Left renal pelvis (tissue), 4 donors: Measurements from ENCODE around the gene ADGRV1. TPM values are rescaled to one million over a fixed set of nuclear protein-coding genes. Genes with fewer than 3 reads are reported as not detected.

Source experiments
- DNase-seq, 4 donors: peaks; one replicate each; pipeline ENCODE4 v3.0.0-alpha.2; 2013; ENCODE audit warnings: low read depth in 4 of 4, low spot score in 3 of 4
- polyA plus RNA-seq, 4 donors: library from polyadenylated mRNA; unstranded; fragments of 120-200 nt; gene quantifications; one replicate each; pipeline ENCODE4 v1.2.1, GENCODE V29; 2013; ENCODE audit not compliant: insufficient read length in 4 of 4

Gene ADGRV1
- polyA plus RNA-seq, 4 donors: 1.7 to 12.8 (median 11.5) TPM

DNA sequence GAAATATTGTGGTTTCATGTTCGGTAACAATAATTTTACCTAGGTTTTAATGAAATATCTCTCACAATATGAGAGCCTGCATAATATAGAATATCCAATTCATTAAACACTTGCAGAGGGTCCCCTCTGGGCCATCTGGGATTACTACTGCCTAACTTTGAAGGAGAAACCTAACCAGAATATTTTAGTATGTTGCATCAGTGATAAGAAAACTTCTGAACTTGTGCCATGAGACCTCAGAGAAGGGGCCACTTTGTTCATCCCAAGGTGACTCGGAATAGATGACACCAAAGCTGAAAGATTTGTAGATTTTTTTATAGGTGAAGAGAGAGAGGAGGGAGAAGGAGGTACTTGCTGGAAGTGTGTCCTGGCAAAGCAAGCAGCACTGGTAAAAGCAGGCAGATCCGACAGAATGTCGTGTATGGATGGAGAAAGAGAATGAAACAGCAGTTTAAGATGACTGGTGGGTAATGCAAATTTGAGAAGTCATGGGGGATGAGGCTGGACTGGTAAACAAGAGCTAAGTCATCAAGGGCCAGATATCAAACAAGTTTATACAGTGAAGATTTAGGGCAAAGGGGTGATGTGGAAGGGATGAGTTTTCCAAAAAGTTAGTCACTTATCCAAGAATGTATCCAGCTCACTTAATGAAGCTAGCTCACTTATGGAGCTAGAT lies 372.3 kb downstream of the ADGRV1 start:
- no peak for DNase-seq

- peak in 2 of 4 donors; percentile 60 to 67 for DNase-seq
Observed at GRCh38 chr5:90932052-90932699, 373.6 kb downstream of the ADGRV1 start.

DNA sequence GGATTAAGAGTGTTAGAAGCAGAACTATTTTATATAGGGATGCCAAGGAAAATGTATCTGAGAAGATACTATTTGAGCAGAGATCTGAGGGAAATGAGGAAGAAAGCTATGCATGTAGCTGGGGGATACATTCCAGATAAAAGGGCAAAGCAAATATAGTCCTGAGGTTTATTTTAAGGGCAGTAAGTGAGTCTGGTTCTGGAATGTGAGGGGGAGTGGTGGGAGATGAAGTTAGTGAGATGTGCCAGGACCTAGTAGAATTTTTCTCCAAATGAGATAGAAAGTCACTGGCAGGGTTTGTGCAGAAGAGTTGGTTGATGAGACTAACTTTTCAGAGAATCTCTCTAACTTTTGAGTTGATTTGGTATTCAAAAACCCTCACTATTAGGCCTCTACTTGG lies 374.7 kb downstream of the ADGRV1 start:
- DNase-seq: no peak

DNA sequence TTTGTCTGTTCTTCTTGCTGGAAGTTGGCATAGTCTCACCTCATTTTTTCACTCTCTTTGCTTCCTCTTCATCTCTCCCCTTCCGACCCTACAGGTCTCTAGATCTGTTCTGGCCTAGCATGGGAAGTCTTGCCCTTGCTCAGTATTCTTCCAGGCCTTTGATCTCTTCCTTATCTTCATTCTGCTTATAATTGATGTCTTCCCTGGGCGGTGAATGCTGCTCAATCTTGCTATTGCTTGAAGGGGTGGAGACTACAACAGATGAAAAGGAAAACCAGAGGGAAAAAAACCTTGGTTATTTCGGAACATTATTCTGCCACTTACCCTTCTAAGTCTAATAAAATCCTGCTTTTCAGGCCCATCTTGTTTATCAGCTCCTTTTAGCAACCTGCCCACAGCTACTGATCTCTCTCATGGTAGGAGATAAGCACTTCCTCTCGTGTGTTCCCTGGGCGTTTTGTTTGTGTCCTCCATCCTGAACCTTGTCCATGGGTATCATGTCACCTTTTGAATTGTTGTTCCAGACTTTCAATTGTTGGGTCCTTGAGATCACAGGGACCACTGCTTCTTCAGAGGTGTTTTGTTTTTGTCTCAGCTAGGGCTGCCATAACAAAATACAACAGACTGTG lies 375.6 kb downstream of the ADGRV1 start:
- no peak for DNase-seq

- DNase-seq: no peak
Observed at GRCh38 chr5:90934738-90935137, 376.1 kb downstream of the ADGRV1 start.

GRCh38 chr5:90939211-90939610 lies 380.6 kb downstream of the ADGRV1 start:
- no peak for DNase-seq

DNA sequence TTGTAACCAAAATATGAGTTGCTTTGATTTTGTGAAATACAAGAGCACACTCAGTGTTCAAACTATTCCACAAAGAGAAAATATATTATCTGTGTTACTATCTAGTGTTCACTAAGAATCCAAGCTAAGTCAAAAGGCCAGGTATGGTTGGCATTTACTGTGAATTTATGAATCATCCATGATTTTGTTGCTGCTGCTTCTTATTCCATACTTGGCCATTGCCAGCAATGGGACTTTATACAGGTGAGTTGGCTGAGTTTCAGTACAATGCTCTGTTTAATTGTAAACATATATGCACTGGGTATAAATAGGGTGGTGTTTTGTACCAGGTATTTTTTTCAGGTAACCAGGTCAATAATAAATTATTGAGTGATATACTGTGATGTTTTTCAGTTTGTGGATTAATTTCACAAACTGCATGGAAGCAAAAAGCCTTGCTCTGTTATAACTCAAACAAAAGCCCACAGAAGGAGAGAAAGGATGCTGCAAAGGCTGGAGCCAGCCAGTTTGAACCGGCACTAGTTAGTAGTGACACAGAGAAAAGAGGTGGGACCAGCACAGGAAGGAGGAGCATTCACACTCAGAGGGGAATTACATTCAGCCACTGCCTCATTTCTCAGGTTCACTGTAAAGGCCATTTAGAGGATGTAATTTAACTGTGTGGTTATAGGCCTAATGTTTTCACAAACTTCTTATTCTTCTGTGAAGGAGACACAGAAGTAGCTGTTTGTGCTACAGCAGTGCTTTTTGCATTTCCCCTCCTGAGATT lies 381.8 kb downstream of the ADGRV1 start:
- DNase-seq: peak; percentile 60 to 76 (median 70)

- no peak for DNase-seq
Observed at GRCh38 chr5:90941002-90941720, 382.6 kb downstream of the ADGRV1 start.

GRCh38 chr5:90944116-90944515 lies 385.5 kb downstream of the ADGRV1 start:
- DNase-seq: no peak

DNA sequence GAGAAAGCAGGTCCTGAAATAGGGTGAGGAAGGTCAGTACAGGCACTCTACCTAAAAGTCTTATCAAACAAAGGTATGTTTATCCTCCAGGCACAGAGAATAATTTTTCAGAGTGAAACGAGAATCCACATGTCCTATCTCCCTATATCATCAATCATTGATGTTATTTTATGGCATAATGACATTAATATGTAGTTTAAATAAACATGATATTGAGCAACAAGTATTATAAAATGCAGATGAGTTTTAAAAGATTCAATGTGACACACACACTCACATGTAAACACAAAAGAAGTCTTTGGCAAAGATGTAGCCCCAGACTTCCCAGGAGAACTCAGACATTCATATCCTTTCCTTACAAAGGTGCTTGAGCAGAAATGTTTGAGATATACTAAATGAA lies 389.1 kb downstream of the ADGRV1 start:
- no peak for DNase-seq

DNA sequence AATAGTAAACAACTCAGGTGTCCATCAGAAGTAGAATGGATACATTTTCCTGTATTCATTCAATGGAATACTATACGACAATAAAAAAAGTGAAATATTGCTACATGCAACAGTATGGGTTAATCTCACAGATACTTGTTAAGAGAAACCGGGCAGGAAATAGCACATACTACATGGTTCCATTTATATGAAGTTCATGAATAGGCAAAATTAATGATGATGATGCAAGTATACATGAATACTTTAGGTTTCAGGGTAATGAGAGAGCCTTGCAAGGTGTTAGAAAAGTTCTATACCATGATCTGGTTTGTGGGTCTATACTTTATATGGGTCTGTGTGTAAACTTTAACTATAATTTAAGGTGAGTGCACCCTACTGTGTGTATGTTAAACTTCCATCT lies 390.4 kb downstream of the ADGRV1 start:
- no peak for DNase-seq

- no peak for DNase-seq
Observed at GRCh38 chr5:90949469-90950358, 391.1 kb downstream of the ADGRV1 start.

DNA sequence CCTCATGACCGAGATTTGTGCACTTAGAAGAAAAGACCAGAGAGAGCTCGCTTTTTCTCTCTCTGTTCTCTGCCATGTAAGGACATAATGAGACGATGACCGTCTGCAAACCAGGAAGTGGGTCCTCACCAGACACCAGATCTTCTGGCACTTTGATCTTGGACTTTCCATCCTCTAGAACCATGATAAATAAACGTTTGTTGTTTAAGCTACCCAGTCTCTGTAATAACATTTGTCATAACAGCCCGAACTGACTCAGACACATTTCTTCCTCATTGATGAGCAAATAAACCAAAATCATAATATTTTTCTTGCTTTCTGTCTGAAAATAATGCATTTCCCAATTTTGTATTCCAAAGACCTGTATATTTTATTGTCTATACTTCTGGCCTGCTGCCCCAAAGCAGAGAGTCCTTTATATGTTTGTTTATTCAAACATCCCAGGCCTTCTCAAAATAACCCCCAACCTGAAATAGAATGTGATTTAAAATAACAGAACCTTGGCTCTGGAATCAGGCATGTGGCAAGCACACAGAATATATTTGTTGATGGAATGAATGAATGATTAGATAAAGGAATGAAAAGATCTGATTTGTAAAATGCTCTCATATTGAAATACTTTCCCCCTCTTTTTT lies 396.5 kb downstream of the ADGRV1 start:
- no peak for DNase-seq

DNA sequence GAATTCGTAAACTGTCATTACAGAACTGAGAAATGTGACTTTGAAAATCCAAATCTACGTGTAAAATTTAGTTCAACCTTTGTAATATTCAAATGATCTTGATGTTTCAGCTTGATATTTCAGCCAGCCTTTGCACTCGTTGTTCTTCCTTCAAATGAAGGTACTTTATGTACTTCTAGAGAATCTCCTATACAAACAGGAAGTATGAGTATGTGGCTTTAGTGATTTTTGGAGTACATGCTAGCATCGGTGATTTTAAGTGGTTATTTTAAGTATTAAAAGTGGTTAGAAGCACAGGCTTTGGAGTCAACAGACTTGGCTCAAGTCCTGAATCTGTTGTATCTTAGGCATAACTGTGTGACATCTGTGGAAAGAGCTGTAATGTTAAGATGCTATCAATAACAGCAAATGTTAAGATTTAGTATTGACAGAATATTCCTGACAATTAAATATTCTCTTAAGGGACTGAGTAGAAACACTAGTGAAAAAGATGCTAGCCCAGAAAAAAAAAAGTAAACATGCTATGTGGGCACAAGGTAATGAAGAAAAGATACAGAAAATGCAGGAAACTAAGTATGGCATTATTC lies 398.0 kb downstream of the ADGRV1 start:
- DNase-seq: no peak

DNA sequence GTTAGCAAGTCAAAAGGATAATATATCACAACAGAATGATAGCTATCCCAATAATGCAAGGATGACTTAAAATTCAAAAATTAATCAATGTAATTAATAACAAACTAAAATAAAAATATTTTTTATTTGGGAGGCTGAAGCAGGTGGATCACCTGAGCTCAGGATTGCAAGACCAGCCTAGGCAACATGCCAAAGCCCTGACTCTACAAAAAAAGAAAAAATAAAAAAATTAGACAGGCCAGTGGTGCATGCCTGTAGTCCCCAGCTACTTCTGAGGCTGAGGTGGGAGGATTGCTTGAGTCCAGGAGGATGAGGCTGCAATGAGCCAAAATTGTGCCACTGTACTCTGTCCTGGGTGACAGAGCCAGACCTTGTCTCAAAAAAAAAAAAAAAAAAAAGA lies 399.3 kb downstream of the ADGRV1 start:
- DNase-seq: no peak

- no peak for DNase-seq
Observed at GRCh38 chr5:90959262-90959661, 400.7 kb downstream of the ADGRV1 start.

GRCh38 chr5:90962481-90962880 lies 403.9 kb downstream of the ADGRV1 start:
- DNase-seq: no peak

GRCh38 chr5:90965110-90965685 lies 406.6 kb downstream of the ADGRV1 start:
- no peak for DNase-seq
